PC-3 (cell line): ENCODE data around the gene RAB5B. TPM values are rescaled to one million over a fixed set of nuclear protein-coding genes. Genes with fewer than 3 reads are reported as not detected.
"Not testable (repeated sequence)": the region's sequence is repeated elsewhere in the genome, so short reads cannot be mapped to it uniquely, and the experiment has no call there.

Experiments
- ATAC-seq: fragments of 200-7000 bp; cut with Tn5 transposase; 2 replicates; pipeline ENCODE4 v1.9.1; 2020; ENCODE audit warnings: mild to moderate bottlenecking, moderate library complexity
- BruUV-seq: library from RNA; stranded (reverse); fragments of 400-500 nt; replicated peaks from 2 replicates; lab custom pipeline; 2021; lab: Mats Ljungman, UMichigan
- CTCF ChIA-PET: fragments of 300-600 bp; sonication (Branson Sonifier 250); formaldehyde crosslinking; loops from one replicate; lab custom pipeline; 2022; ENCODE audit warnings: antibody characterized with exemption; lab: Charles Lee
- POLR2A ChIA-PET: fragments of 300-600 bp; sonication (Branson Sonifier 250); formaldehyde crosslinking; loops from one replicate; lab custom pipeline; 2022; ENCODE audit warnings: antibody characterized with exemption; ENCODE audit not compliant: unreplicated experiment; lab: Charles Lee
- DNase-seq: peaks from one replicate; pipeline ENCODE4 v3.0.0-alpha.2; 2015
- H2AFZ ChIP-seq: fragments of 300-600 bp; sonication (generic); 2 replicates; pipeline ENCODE4 v1.6.0; 2016; ENCODE audit warnings: antibody characterized with exemption, low read length
- H3F3A ChIP-seq: fragments of 300-600 bp; sonication (generic); one replicate; pipeline ENCODE4 v1.6.0; 2017; ENCODE audit warnings: antibody characterized with exemption, low read length, control low read depth, mild to moderate bottlenecking; ENCODE audit not compliant: unreplicated experiment
- H3K27ac ChIP-seq: fragments of 300-600 bp; sonication (generic); 2 replicates; pipeline ENCODE4 v1.5.1; 2016; ENCODE audit warnings: mild to moderate bottlenecking, low read length
- H3K27me3 ChIP-seq: fragments of 300-600 bp; sonication (generic); 2 replicates; pipeline ENCODE4 v1.6.1; 2016; ENCODE audit warnings: low read length, mixed read lengths
- H3K36me3 ChIP-seq: fragments of 300-600 bp; sonication (generic); 2 replicates; pipeline ENCODE4 v1.6.1; 2016; ENCODE audit warnings: low read depth, mixed run types, low read length, mixed read lengths
- H3K4me1 ChIP-seq: fragments of 300-600 bp; sonication (generic); 2 replicates; pipeline ENCODE4 v1.5.1; 2016; ENCODE audit warnings: low read length; ENCODE audit not compliant: insufficient read depth
- H3K4me2 ChIP-seq: fragments of 300-600 bp; sonication (generic); 2 replicates; pipeline ENCODE4 v1.6.0; 2016; ENCODE audit warnings: low read length
- H3K4me3 ChIP-seq: fragments of 300-600 bp; sonication (generic); 2 replicates; pipeline ENCODE4 v1.5.1; 2016; ENCODE audit warnings: mild to moderate bottlenecking, low read length, mixed read lengths
- H3K79me2 ChIP-seq: fragments of 300-600 bp; sonication (generic); 2 replicates; pipeline ENCODE4 v1.6.1; 2017; ENCODE audit warnings: low read length, mixed read lengths
- H3K9ac ChIP-seq: fragments of 300-600 bp; sonication (generic); 2 replicates; pipeline ENCODE4 v1.6.0; 2016; ENCODE audit warnings: mild to moderate bottlenecking, low read length
- H3K9me2 ChIP-seq: fragments of 300-600 bp; sonication (generic); replicated peaks from 2 replicates; pipeline ENCODE4 v1.6.1; 2016; ENCODE audit warnings: mixed run types, low read length, mixed read lengths
- H3K9me3 ChIP-seq: fragments of 300-600 bp; sonication (generic); 2 replicates; pipeline ENCODE4 v1.6.1; 2016; ENCODE audit warnings: low read length, mixed read lengths
- H4K20me1 ChIP-seq: fragments of 300-600 bp; sonication (generic); 2 replicates; pipeline ENCODE4 v1.6.1; 2016; ENCODE audit warnings: low read length, mixed read lengths
- CTCF ChIP-seq: fragments of 300-600 bp; sonication (generic); conservative IDR thresholded peaks from 2 replicates; pipeline ENCODE4 v1.5.1; 2017; ENCODE audit warnings: antibody characterized with exemption, low read depth, mild to moderate bottlenecking, low read length
- EZH2 ChIP-seq: fragments of 300-600 bp; sonication (generic); IDR thresholded peaks from one replicate; pipeline ENCODE4 v1.6.1; 2017; ENCODE audit warnings: antibody characterized with exemption, mild to moderate bottlenecking, low read length; ENCODE audit not compliant: unreplicated experiment
- EZH2phosphoT487 ChIP-seq: fragments of 300-600 bp; sonication (generic); IDR thresholded peaks from 2 replicates; pipeline ENCODE4 v1.6.1; 2018; ENCODE audit warnings: mild to moderate bottlenecking, antibody characterized with exemption, low read length, borderline replicate concordance
- intact Hi-C: fragments of 100-400 bp; cut with micrococcal nuclease; formaldehyde crosslinking; loops from 2 replicates; pipeline ENCODE4 v1.9.0; 2023
- total RNA-seq: library from RNA; depleted of rRNA; stranded (reverse); fragments of >200 nt; gene quantifications from 2 replicates; pipeline ENCODE4 v1.2.3, GENCODE V29; 2014

The RAB5B gene
- total RNA-seq, 1 experiment from 2014 or later, result 48.8 TPM

GRCh38 chr12:56001487-56002100 lies 27.7 kb downstream of the RAB5B start:
- ATAC-seq, result no peak
- H3K4me3 ChIP-seq, result no peak overlapping the region
- POLR2A ChIA-PET, result no interaction called here

GRCh38 chr12:56003376-56003775 lies 29.5 kb downstream of the RAB5B start:
- H3K4me3 ChIP-seq, H4K20me1 ChIP-seq, H3K36me3 ChIP-seq, H2AFZ ChIP-seq, H3K4me2 ChIP-seq, H3K4me1 ChIP-seq, H3K9me3 ChIP-seq, H3K9me2 ChIP-seq, POLR2A ChIA-PET, H3K27me3 ChIP-seq, ATAC-seq, intact Hi-C loops, CTCF ChIA-PET, H3K27ac ChIP-seq, H3F3A ChIP-seq, H3K79me2 ChIP-seq, BruUV-seq, H3K9ac ChIP-seq, DNase-seq: not testable (repeated sequence)

More at GRCh38 chr12:56001487-56002100, 27.7 kb downstream of the RAB5B start:
- CTCF ChIA-PET, result no interaction called here
- Histone ChIP-seq H3K9ac (no peak overlapping the region), H3K36me3 (peaks cover 2% of the 10 kb centered on the region; the same call in 1 of the 2 replicates), H3K4me2 (no peak overlapping the region), H3K4me1 (peaks cover 5% of the 10 kb centered on the region; the same call in 1 of the 2 replicates), H2AFZ (no peak overlapping the region), H3K9me3 (no peaks in the 10 kb centered on the region), H3F3A (no peaks in the 10 kb centered on the region), H3K9me2 (no peaks in the 10 kb centered on the region), H4K20me1 (no peaks in the 10 kb centered on the region), H3K27ac (no peak overlapping the region), H3K27me3 (no peaks in the 10 kb centered on the region), H3K79me2 (peaks cover 12% of the 10 kb centered on the region)
- no peak for DNase-seq
- no TSS peak for BruUV-seq
- TF ChIP-seq EZH2phosphoT487 (no peak), EZH2 (no peak), CTCF (no peak)
- intact Hi-C loops, result no loop called here

- Histone ChIP-seq H3K27me3 (no peaks in the 10 kb centered on the region), H3K36me3 (peaks cover 2% of the 10 kb centered on the region; the same call in 1 of the 2 replicates), H3K27ac (no peak overlapping the region), H3K9ac (no peak overlapping the region), H3K9me2 (no peaks in the 10 kb centered on the region), H3K4me3 (no peak overlapping the region), H3K4me2 (no peak overlapping the region), H3F3A (no peaks in the 10 kb centered on the region), H4K20me1 (no peaks in the 10 kb centered on the region), H3K9me3 (no peaks in the 10 kb centered on the region), H3K79me2 (no peaks in the 10 kb centered on the region), H3K4me1 (no peaks in the 10 kb centered on the region; the same call in 1 of the 2 replicates), H2AFZ (no peak overlapping the region)
- TF ChIP-seq CTCF (no peak), EZH2phosphoT487 (no peak), EZH2 (no peak)
- ChIA-PET POLR2A (no interaction called here), CTCF (no interaction called here)
- BruUV-seq, result no TSS peak
- intact Hi-C loops, result no loop called here
- DNase-seq (no peak), ATAC-seq (no peak)
Observed at GRCh38 chr12:56004211-56004610, 30.3 kb downstream of the RAB5B start.
